Bronchial epithelial cell (primary cell): ENCODE data around the gene PTPRD. TPM values are rescaled to one million over a fixed set of nuclear protein-coding genes. Genes with fewer than 3 reads are reported as not detected.

Experiments used
- DNase-seq: peaks from one replicate; pipeline ENCODE4 v3.0.0-alpha.2; 2010; ENCODE audit warnings: low read depth
- FAIRE-seq: peaks from 2 replicates; lab custom pipeline; 2011; peaks lifted over from hg19 to GRCh38; lab: Jason Lieb, UNC
- H3K27me3 ChIP-seq: 2 replicates; pipeline ENCODE4 v1.5.1; 2011; ENCODE audit warnings: low read length; ENCODE audit not compliant: control insufficient read depth, insufficient read depth
- H3K36me3 ChIP-seq: 2 replicates; pipeline ENCODE4 v1.5.1; 2011; ENCODE audit warnings: low read length; ENCODE audit not compliant: control insufficient read depth, insufficient read depth
- H3K4me3 ChIP-seq: 2 replicates; pipeline ENCODE4 v1.5.1; 2011; ENCODE audit warnings: mild to moderate bottlenecking, low read depth, low read length, control low read depth
- total RNA-seq: library from RNA; depleted of rRNA; stranded (reverse); fragments of >200 nt; gene quantifications from 2 replicates; pipeline ENCODE4 v1.2.1, GENCODE V29; 2014
- TF ChIP-seq, protein P1 (sequence below): IDR thresholded peaks from 2 replicates; pipeline ENCODE4 v1.5.1; 2011; ENCODE audit warnings: mild to moderate bottlenecking, moderate library complexity, low read length, control low read depth, inconsistent platforms; ENCODE audit not compliant: insufficient read depth, severe bottlenecking

PTPRD gene
- total RNA-seq, 1 donor from 2014 or later = 2.9 TPM

GRCh38 chr9:10071579-10071978 lies 541.2 kb downstream of the PTPRD start:
- no peak overlapping the region for H3K4me3 ChIP-seq
- no peaks in the 10 kb centered on the region for H3K27me3 ChIP-seq
- no peaks in the 10 kb centered on the region for H3K36me3 ChIP-seq
- no peak for DNase-seq
- TF ChIP-seq, protein P1, sequence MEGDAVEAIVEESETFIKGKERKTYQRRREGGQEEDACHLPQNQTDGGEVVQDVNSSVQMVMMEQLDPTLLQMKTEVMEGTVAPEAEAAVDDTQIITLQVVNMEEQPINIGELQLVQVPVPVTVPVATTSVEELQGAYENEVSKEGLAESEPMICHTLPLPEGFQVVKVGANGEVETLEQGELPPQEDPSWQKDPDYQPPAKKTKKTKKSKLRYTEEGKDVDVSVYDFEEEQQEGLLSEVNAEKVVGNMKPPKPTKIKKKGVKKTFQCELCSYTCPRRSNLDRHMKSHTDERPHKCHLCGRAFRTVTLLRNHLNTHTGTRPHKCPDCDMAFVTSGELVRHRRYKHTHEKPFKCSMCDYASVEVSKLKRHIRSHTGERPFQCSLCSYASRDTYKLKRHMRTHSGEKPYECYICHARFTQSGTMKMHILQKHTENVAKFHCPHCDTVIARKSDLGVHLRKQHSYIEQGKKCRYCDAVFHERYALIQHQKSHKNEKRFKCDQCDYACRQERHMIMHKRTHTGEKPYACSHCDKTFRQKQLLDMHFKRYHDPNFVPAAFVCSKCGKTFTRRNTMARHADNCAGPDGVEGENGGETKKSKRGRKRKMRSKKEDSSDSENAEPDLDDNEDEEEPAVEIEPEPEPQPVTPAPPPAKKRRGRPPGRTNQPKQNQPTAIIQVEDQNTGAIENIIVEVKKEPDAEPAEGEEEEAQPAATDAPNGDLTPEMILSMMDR = no peak
- no peak for FAIRE-seq

DNA sequence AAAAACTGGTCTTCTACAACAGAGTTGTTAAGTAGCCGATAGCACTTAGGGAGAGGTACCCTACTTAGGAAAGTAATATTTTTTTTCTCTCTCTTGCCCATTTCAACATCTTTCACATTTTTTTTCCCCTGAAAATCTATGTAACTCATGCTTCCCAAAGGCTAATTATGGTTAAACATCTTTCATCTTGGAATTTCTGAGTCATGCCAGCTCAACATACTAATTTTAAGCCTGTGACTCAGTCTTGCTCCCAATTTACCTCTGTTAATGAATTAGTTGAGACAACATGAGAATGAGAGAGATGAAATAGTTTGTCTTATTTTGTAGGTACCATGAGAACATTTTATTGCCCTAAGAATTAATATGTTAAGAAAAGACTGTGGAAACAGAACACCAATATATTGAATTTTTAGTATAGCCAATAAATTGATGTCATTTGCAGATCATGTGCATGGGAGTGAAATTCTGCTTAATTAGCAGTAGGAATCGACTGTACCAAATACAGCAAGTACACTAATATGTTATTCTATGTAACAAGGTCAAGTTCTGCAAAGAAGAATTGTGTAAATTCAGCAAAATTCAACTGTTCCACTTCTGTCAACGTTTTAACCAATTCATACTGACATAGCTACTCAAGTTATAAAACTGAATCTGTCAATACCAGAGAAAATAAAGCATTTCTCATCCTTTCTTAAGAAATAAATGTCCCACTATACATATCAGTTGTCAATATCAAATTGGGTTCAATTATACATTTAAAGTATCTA lies 550.0 kb downstream of the PTPRD start:
- no peaks in the 10 kb centered on the region for H3K27me3 ChIP-seq
- TF ChIP-seq, protein P1 = no peak
- H3K4me3 ChIP-seq = no peak overlapping the region
- FAIRE-seq = no peak
- no peaks in the 10 kb centered on the region for H3K36me3 ChIP-seq
- DNase-seq = peak; percentile 89

GRCh38 chr9:10059044-10059443 lies 553.8 kb downstream of the PTPRD start:
- peak; percentile 98 for DNase-seq
- no peaks in the 10 kb centered on the region for H3K27me3 ChIP-seq
- TF ChIP-seq, protein P1 = no peak
- H3K36me3 ChIP-seq = no peaks in the 10 kb centered on the region
- no peak overlapping the region for H3K4me3 ChIP-seq
- no peak for FAIRE-seq

- DNase-seq (peak; percentile 16), FAIRE-seq (no peak)
- no peaks in the 10 kb centered on the region for H3K27me3 ChIP-seq
- TF ChIP-seq, protein P1 = no peak
- H3K36me3 ChIP-seq = no peaks in the 10 kb centered on the region
- no peak overlapping the region for H3K4me3 ChIP-seq
Observed at GRCh38 chr9:10055886-10056395, 556.9 kb downstream of the PTPRD start.

- no peak for FAIRE-seq
- DNase-seq = no peak
Observed at GRCh38 chr9:10054456-10054855, 558.3 kb downstream of the PTPRD start.

More at GRCh38 chr9:10054456-10054855, 558.3 kb downstream of the PTPRD start:
- Histone ChIP-seq H3K27me3 (no peaks in the 10 kb centered on the region), H3K36me3 (no peaks in the 10 kb centered on the region), H3K4me3 (no peak overlapping the region)
- TF ChIP-seq, protein P1 = no peak
